K562 (cell line): ENCODE results near the gene ACOT13. TPM values are rescaled to one million over a fixed set of nuclear protein-coding genes. Genes with fewer than 3 reads are reported as not detected.

Experiments used
- EHMT2 ChIP-seq: fragments of 450-650 bp; IDR thresholded peaks from 2 replicates; pipeline ENCODE4 v1.6.1; 2018; ENCODE audit warnings: antibody characterized with exemption
- ESRRA ChIP-seq: fragments of 450-650 bp; IDR thresholded peaks from 2 replicates; pipeline ENCODE4 v1.6.1; 2014; ENCODE audit warnings: low read depth, mild to moderate bottlenecking, moderate library complexity, borderline replicate concordance
- HNRNPUL1 ChIP-seq: fragments of 200-400 bp; formaldehyde crosslinking; IDR thresholded peaks from 2 replicates; pipeline ENCODE4 v1.6.1; 2017; ENCODE audit warnings: low read length
- KAT2B ChIP-seq: IDR thresholded peaks from one replicate; pipeline ENCODE4 v1.6.1; 2012; ENCODE audit warnings: low read depth, mild to moderate bottlenecking, control low read depth, inconsistent platforms, low read length, moderate library complexity
- KDM5B ChIP-seq: fragments of 200-600 bp; sonication (generic); IDR thresholded peaks from 2 replicates; pipeline ENCODE4 v1.6.1; 2012; ENCODE audit warnings: low read depth, mild to moderate bottlenecking, moderate library complexity, low read length, control low read depth, inconsistent platforms; ENCODE audit not compliant: insufficient replicate concordance
- RBM39 ChIP-seq: fragments of 200-400 bp; formaldehyde crosslinking; optimal IDR thresholded peaks from 2 replicates; pipeline ENCODE3; 2018; ENCODE audit warnings: low read depth, low read length
- SMARCE1 ChIP-seq: fragments of 450-650 bp; IDR thresholded peaks from 2 replicates; pipeline ENCODE4 v1.7.1; 2016; ENCODE audit warnings: mild to moderate bottlenecking
- ZNF263 ChIP-seq: sonication (generic); formaldehyde crosslinking; IDR thresholded peaks from 2 replicates; pipeline ENCODE4 v1.8.0; 2022; ENCODE audit warnings: mild to moderate bottlenecking, missing genetic modification reagents, borderline replicate concordance
- polyA plus RNA-seq, 8 experiments: library from polyadenylated mRNA; depleted of rRNA in 4 of 8; stranded (reverse) in 5 of 8; unstranded in 3 of 8; fragments of >200 nt; fragmentation: Nextera tagmentation in 2 of 8; fragmentation: Illumina TruSeq in 1 of 8; extraction: Ambion mirVana in 2 of 8; extraction: Trizol in 1 of 8; gene quantifications; 2 replicates each; pipeline versions ENCODE4 v1.2.1 to v1.2.3, GENCODE V29; 2011 to 2014; ENCODE audit warnings: inconsistent platforms in 1 of 8, missing spikeins in 1 of 8
- total RNA-seq, 7 experiments: library from RNA; depleted of rRNA in 6 of 7; stranded (reverse); fragments of >200 nt in 6 of 7; fragmentation: Illumina TruSeq in 2 of 7; extraction: Trizol in 2 of 7; gene quantifications; 2 replicates each; pipeline versions ENCODE4 v1.2.1 to v1.2.3, GENCODE V29; 2011 to 2021; ENCODE audit warnings: low replicate concordance in 1 of 7
- TF ChIP-seq, protein P1 (sequence below): sonication (generic); formaldehyde crosslinking; IDR thresholded peaks from 2 replicates; pipeline ENCODE4 v1.8.0; 2023; ENCODE audit warnings: missing genetic modification reagents, mild to moderate bottlenecking, borderline replicate concordance
- TF ChIP-seq, protein P2 (sequence below): fragments of 450-650 bp; IDR thresholded peaks from 2 replicates; pipeline ENCODE4 v1.6.1; 2016; ENCODE audit warnings: antibody characterized with exemption
- TF ChIP-seq, protein P3 (sequence below), 2 experiments: fragments of 450-650 bp; formaldehyde crosslinking in 1 of 2; IDR thresholded peaks; 2 replicates each; pipeline versions ENCODE4 v1.4.0 to v1.6.1; 2014 to 2020; ENCODE audit warnings: mild to moderate bottlenecking in 2 of 2, borderline replicate concordance in 1 of 2, low read depth in 1 of 2

The ACOT13 gene
- total and polyA plus RNA-seq, 9 of the 15 experiments (the other 6 are each of a cell fraction or from before 2014, with no cell fraction given) = 14.1 to 129 (median 65.7) TPM

DNA sequence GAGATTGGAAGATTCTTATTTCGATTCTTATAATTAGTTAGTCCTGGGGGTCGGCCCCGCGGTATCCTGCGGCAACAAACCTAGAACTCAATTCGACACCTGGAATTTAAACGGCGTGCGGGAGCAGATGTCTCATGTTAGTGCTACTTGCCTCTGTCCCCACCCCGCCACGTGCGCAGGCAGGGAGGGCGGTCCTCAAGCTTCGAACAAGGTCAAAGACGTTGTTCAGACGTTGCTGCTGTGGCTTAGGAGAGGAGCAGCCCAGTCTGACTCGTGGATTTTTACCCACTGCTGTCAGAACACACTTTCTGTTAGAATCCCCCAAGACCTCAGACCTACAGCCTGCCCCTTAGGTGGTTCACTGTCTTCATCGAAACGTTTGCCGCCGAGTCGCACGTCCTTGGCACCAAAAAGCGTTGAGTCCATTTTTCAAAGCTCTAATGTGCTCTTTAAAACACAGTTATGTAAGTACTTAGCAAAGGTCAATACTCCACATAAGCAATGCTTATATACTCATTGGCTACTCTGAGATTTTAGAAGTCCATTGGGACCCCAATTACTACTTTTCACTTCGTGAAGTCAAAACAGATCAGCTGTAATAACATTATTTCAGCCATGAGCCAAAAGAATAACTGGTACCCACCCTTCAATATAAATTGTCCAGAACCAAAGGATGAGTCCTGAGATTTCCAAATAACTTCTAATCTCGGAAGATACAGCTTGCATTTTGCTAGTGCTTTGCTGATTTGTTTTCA is 54.8 kb downstream of the ACOT13 start (continued):
- TF ChIP-seq, protein P1, sequence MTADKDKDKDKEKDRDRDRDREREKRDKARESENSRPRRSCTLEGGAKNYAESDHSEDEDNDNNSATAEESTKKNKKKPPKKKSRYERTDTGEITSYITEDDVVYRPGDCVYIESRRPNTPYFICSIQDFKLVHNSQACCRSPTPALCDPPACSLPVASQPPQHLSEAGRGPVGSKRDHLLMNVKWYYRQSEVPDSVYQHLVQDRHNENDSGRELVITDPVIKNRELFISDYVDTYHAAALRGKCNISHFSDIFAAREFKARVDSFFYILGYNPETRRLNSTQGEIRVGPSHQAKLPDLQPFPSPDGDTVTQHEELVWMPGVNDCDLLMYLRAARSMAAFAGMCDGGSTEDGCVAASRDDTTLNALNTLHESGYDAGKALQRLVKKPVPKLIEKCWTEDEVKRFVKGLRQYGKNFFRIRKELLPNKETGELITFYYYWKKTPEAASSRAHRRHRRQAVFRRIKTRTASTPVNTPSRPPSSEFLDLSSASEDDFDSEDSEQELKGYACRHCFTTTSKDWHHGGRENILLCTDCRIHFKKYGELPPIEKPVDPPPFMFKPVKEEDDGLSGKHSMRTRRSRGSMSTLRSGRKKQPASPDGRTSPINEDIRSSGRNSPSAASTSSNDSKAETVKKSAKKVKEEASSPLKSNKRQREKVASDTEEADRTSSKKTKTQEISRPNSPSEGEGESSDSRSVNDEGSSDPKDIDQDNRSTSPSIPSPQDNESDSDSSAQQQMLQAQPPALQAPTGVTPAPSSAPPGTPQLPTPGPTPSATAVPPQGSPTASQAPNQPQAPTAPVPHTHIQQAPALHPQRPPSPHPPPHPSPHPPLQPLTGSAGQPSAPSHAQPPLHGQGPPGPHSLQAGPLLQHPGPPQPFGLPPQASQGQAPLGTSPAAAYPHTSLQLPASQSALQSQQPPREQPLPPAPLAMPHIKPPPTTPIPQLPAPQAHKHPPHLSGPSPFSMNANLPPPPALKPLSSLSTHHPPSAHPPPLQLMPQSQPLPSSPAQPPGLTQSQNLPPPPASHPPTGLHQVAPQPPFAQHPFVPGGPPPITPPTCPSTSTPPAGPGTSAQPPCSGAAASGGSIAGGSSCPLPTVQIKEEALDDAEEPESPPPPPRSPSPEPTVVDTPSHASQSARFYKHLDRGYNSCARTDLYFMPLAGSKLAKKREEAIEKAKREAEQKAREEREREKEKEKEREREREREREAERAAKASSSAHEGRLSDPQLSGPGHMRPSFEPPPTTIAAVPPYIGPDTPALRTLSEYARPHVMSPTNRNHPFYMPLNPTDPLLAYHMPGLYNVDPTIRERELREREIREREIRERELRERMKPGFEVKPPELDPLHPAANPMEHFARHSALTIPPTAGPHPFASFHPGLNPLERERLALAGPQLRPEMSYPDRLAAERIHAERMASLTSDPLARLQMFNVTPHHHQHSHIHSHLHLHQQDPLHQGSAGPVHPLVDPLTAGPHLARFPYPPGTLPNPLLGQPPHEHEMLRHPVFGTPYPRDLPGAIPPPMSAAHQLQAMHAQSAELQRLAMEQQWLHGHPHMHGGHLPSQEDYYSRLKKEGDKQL = peak; percentile 24; the same call in 1 of the 2 replicates
- TF ChIP-seq HNRNPUL1 = no peak
- TF ChIP-seq, protein P2, sequence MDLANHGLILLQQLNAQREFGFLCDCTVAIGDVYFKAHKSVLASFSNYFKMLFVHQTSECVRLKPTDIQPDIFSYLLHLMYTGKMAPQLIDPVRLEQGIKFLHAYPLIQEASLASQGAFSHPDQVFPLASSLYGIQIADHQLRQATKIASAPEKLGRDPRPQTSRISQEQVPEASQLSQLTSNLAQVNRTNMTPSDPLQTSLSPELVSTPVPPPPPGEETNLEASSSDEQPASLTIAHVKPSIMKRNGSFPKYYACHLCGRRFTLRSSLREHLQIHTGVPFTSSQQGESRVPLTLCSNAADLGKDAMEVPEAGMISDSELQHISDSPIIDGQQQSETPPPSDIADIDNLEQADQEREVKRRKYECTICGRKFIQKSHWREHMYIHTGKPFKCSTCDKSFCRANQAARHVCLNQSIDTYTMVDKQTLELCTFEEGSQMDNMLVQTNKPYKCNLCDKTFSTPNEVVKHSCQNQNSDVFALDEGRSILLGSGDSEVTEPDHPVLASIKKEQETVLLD = peak; percentile 57; the same call in 1 of the 2 replicates
- peak; percentile 65 for TF ChIP-seq SMARCE1
- TF ChIP-seq, protein P3, sequence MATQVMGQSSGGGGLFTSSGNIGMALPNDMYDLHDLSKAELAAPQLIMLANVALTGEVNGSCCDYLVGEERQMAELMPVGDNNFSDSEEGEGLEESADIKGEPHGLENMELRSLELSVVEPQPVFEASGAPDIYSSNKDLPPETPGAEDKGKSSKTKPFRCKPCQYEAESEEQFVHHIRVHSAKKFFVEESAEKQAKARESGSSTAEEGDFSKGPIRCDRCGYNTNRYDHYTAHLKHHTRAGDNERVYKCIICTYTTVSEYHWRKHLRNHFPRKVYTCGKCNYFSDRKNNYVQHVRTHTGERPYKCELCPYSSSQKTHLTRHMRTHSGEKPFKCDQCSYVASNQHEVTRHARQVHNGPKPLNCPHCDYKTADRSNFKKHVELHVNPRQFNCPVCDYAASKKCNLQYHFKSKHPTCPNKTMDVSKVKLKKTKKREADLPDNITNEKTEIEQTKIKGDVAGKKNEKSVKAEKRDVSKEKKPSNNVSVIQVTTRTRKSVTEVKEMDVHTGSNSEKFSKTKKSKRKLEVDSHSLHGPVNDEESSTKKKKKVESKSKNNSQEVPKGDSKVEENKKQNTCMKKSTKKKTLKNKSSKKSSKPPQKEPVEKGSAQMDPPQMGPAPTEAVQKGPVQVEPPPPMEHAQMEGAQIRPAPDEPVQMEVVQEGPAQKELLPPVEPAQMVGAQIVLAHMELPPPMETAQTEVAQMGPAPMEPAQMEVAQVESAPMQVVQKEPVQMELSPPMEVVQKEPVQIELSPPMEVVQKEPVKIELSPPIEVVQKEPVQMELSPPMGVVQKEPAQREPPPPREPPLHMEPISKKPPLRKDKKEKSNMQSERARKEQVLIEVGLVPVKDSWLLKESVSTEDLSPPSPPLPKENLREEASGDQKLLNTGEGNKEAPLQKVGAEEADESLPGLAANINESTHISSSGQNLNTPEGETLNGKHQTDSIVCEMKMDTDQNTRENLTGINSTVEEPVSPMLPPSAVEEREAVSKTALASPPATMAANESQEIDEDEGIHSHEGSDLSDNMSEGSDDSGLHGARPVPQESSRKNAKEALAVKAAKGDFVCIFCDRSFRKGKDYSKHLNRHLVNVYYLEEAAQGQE (IDR thresholded peaks at IDR 0.05; ENCODE audit: borderline replicate concordance) = no peak
- TF ChIP-seq, protein P3 (CRISPR knock-in tag; IDR thresholded peaks at IDR 0.05; ENCODE audit: low read depth) = no peak
- TF ChIP-seq ZNF263 (CRISPR knock-in tag) = peak; percentile 75
- TF ChIP-seq RBM39 = peak; percentile 84
- no peak for TF ChIP-seq KAT2B
- TF ChIP-seq EHMT2 = peak; percentile 55; the same call in 1 of the 2 replicates
- TF ChIP-seq ESRRA = peak; percentile 95
- peak; percentile 97 for TF ChIP-seq KDM5B
